ENCODE data around the gene RNF169.

Gene RNF169, protein sequence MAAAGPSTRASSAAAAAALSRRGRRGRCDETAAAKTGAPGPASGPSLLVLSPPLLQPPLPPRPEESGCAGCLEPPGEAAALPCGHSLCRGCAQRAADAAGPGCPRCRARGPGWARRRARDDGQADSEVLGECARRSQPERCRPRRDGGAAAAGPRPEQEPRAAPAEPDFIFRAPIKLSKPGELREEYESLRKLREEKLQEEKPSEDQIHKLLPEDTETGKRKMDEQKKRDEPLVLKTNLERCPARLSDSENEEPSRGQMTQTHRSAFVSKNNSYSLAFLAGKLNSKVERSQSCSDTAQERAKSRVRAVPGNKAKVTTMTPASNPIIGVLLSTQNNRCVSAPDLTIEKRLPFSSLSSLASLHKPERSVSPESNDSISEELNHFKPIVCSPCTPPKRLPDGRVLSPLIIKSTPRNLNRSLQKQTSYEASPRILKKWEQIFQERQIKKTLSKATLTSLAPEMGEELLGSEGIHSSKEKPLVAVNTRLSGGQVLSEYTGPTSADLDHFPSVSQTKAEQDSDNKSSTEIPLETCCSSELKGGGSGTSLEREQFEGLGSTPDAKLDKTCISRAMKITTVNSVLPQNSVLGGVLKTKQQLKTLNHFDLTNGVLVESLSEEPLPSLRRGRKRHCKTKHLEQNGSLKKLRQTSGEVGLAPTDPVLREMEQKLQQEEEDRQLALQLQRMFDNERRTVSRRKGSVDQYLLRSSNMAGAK

DNA sequence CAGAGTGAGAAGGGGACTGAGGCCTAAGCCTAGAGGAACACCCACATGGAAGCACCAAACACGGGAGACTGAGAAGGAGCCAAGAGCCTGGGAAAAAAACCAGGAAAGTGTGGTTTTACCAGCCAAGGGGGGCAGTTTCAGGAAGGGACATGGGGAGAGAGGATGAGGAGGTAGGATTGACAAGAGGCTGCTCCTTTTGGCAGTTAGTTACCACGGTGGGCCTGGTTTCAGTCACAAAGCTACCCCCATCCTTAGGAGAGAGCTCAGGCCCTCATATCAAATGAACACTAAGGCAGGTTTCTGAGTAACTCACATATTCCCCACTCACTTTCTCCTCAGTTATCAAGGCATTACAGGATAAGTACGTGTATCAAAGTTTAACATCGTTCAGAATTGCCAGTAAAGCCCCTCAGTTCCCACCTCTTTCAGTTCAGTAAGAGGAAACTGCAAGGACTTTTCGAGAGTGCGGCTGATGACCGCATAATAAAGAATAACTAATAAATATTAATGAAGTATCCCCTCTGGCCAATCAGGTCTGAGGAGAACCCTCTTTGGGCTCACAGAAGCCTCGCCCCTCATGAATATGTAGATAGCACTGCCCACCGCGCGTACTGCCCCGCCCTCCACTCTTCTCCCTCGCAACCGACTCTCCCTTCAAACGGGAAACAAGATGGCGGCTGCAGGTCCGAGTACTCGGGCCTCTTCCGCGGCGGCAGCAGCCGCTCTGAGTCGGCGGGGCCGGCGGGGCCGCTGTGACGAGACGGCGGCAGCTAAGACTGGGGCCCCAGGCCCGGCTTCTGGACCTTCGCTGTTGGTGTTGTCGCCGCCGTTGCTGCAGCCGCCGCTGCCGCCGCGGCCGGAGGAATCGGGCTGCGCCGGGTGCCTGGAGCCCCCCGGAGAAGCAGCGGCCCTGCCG is at the start of gene RNF169:
TSS of gene RNF169 (plus strand) at position 639 of the 916 bp plus-strand sequence. CDS start at position 671, 32 bp downstream.
- no peaks in the 10 kb centered on the region for H3K27me3 ChIP-seq (ENCODE audit: control insufficient read depth, insufficient read depth, low read length)
- H3K4me3 ChIP-seq (ENCODE audit: low read depth, low read length): peak within 1 kb of the TSS; percentile 66
- H3K27ac ChIP-seq (ENCODE audit: low read depth, low read length): peak within 1 kb of the TSS; percentile 71
- H3K4me1 ChIP-seq (ENCODE audit: control insufficient read depth, insufficient read depth, low read length): peaks cover 19% of the 10 kb centered on the region
- no peaks in the 10 kb centered on the region for H3K9me3 ChIP-seq (ENCODE audit: control insufficient read depth, insufficient read depth, low read length)
- no peaks in the 10 kb centered on the region for H3K36me3 ChIP-seq (ENCODE audit: control insufficient read depth, insufficient read depth, low read length)
- peak within 1 kb of the TSS; percentile 83 for H3K9ac ChIP-seq (ENCODE audit: low read depth, low read length)

GRCh38 chr11:74699615-74700396 is 48.8 kb upstream of the RNF169 start:
- H3K27me3 ChIP-seq (ENCODE audit: control insufficient read depth, insufficient read depth, low read length): no peaks in the 10 kb centered on the region; the same call in 1 of the 2 replicates
- H3K9ac ChIP-seq (ENCODE audit: low read depth, low read length): no peak overlapping the region
- no peak overlapping the region for H3K4me3 ChIP-seq (ENCODE audit: low read depth, low read length)
- H3K9me3 ChIP-seq (ENCODE audit: control insufficient read depth, insufficient read depth, low read length): no peaks in the 10 kb centered on the region
- H3K4me1 ChIP-seq (ENCODE audit: control insufficient read depth, insufficient read depth, low read length): no peaks in the 10 kb centered on the region
- H3K36me3 ChIP-seq (ENCODE audit: control insufficient read depth, insufficient read depth, low read length): no peaks in the 10 kb centered on the region
- no peak overlapping the region for H3K27ac ChIP-seq (ENCODE audit: low read depth, low read length)

- Histone ChIP-seq H3K4me3 (ENCODE audit: low read depth, low read length) (no peak overlapping the region), H3K4me1 (ENCODE audit: control insufficient read depth, insufficient read depth, low read length) (no peaks in the 10 kb centered on the region), H3K9me3 (ENCODE audit: control insufficient read depth, insufficient read depth, low read length) (no peaks in the 10 kb centered on the region)
Measured at GRCh38 chr11:74701351-74701750, 47.3 kb upstream of the RNF169 start.

DNA sequence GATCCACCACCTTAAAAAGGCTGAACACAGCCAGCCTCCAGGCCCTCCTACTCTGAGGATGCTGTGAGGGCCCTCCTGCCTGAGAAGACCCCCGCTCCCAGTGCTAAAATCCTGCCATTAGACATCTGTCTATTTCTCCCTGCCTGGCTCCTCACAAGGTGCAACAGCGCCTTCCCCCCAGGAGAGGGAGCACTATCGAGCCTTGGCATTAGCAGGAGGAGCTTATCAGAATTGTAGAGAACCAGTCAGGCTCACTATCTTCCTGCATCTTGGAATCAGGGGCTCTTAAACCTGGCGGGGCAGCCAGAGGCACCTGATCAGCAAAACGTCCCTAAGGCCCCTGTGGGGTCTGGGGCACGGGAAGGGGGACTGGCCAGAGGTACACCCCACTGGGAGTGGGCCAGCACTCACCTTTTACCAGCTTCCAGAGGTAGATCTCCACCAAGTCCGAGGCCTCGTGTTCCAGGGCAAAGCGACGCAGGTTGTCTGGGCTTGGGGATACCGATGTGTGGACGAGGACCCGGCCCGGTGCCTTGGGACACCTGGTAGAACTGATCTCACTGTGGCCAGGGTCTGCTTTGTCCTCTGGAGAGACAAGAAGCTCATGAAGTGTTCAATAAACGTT is 46.2 kb upstream of the RNF169 start:
- Histone ChIP-seq H3K27me3 (ENCODE audit: control insufficient read depth, insufficient read depth, low read length) (no peaks in the 10 kb centered on the region), H3K4me3 (ENCODE audit: low read depth, low read length) (no peak overlapping the region), H3K9ac (ENCODE audit: low read depth, low read length) (no peak overlapping the region), H3K4me1 (ENCODE audit: control insufficient read depth, insufficient read depth, low read length) (no peaks in the 10 kb centered on the region), H3K9me3 (ENCODE audit: control insufficient read depth, insufficient read depth, low read length) (no peaks in the 10 kb centered on the region), H3K27ac (ENCODE audit: low read depth, low read length) (no peak overlapping the region), H3K36me3 (ENCODE audit: control insufficient read depth, insufficient read depth, low read length) (no peaks in the 10 kb centered on the region)

More at GRCh38 chr11:74701351-74701750, 47.3 kb upstream of the RNF169 start:
- H3K9ac ChIP-seq (ENCODE audit: low read depth, low read length): no peak overlapping the region
- no peak overlapping the region for H3K27ac ChIP-seq (ENCODE audit: low read depth, low read length)
- no peaks in the 10 kb centered on the region for H3K36me3 ChIP-seq (ENCODE audit: control insufficient read depth, insufficient read depth, low read length)
- no peaks in the 10 kb centered on the region; the same call in 1 of the 2 replicates for H3K27me3 ChIP-seq (ENCODE audit: control insufficient read depth, insufficient read depth, low read length)

DNA sequence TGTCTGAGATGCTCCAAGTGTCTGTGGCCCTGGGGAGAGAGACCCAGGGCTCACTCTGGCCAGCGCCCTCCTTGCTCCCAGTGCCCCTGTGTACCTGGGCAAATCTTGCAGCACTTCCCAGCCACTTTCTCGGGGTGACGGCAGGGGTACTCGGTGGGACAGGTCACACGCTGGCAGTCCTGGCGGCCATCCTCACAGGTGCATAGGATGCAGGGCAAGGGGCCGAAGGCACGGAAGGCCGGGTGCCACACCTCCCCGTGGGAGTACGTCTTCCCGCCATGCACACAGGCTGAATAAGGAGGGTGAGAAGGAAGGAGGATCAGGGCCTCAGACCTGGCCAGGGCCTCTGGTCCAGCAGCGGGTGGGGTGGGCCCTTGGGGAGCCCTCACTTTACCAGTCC is 45.4 kb upstream of the RNF169 start:
- Histone ChIP-seq H3K4me1 (ENCODE audit: control insufficient read depth, insufficient read depth, low read length) (no peaks in the 10 kb centered on the region), H3K36me3 (ENCODE audit: control insufficient read depth, insufficient read depth, low read length) (no peaks in the 10 kb centered on the region), H3K27ac (ENCODE audit: low read depth, low read length) (no peak overlapping the region), H3K9me3 (ENCODE audit: control insufficient read depth, insufficient read depth, low read length) (no peaks in the 10 kb centered on the region), H3K9ac (ENCODE audit: low read depth, low read length) (no peak overlapping the region), H3K27me3 (ENCODE audit: control insufficient read depth, insufficient read depth, low read length) (no peaks in the 10 kb centered on the region), H3K4me3 (ENCODE audit: low read depth, low read length) (no peak overlapping the region)

DNA sequence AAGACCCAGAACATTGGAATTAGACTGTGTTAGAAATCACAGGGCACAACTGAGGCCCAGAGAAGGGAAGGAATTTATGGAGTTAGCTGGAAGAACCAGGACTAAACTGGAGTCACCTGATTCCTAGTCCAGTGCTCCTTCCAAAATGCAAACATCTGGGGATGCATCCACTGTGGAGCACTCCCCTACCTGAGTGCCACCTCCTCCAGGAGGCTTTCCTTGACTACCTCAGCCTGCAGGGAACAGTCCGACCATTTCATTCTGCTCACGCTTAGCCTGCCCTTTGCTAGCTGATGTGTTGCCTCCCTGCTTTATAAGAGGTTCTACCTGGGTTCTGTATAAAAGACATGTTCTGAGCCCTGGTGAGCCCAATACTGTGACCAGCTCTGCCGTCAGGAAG is 41.5 kb upstream of the RNF169 start:
- no peak overlapping the region for H3K9ac ChIP-seq (ENCODE audit: low read depth, low read length)

GRCh38 chr11:74707602-74708510 is 40.8 kb upstream of the RNF169 start:
- Histone ChIP-seq H3K9me3 (ENCODE audit: control insufficient read depth, insufficient read depth, low read length) (no peaks in the 10 kb centered on the region), H3K36me3 (ENCODE audit: control insufficient read depth, insufficient read depth, low read length) (no peaks in the 10 kb centered on the region), H3K27me3 (ENCODE audit: control insufficient read depth, insufficient read depth, low read length) (no peaks in the 10 kb centered on the region), H3K4me3 (ENCODE audit: low read depth, low read length) (no peak overlapping the region), H3K27ac (ENCODE audit: low read depth, low read length) (no peak overlapping the region), H3K4me1 (ENCODE audit: control insufficient read depth, insufficient read depth, low read length) (peaks cover 8% of the 10 kb centered on the region), H3K9ac (ENCODE audit: low read depth, low read length) (no peak overlapping the region)

More for the DNA sequence above, 41.5 kb upstream of the RNF169 start:
- H3K9me3 ChIP-seq (ENCODE audit: control insufficient read depth, insufficient read depth, low read length): no peaks in the 10 kb centered on the region
- H3K4me3 ChIP-seq (ENCODE audit: low read depth, low read length): no peak overlapping the region
- peaks cover 8% of the 10 kb centered on the region for H3K4me1 ChIP-seq (ENCODE audit: control insufficient read depth, insufficient read depth, low read length)
- no peak overlapping the region for H3K27ac ChIP-seq (ENCODE audit: low read depth, low read length)
- no peaks in the 10 kb centered on the region for H3K36me3 ChIP-seq (ENCODE audit: control insufficient read depth, insufficient read depth, low read length)
- no peaks in the 10 kb centered on the region for H3K27me3 ChIP-seq (ENCODE audit: control insufficient read depth, insufficient read depth, low read length)

- Histone ChIP-seq H3K27ac (ENCODE audit: low read depth, low read length) (no peak overlapping the region), H3K36me3 (ENCODE audit: control insufficient read depth, insufficient read depth, low read length) (no peaks in the 10 kb centered on the region), H3K27me3 (ENCODE audit: control insufficient read depth, insufficient read depth, low read length) (no peaks in the 10 kb centered on the region), H3K4me1 (ENCODE audit: control insufficient read depth, insufficient read depth, low read length) (peaks cover 8% of the 10 kb centered on the region), H3K9ac (ENCODE audit: low read depth, low read length) (no peak overlapping the region), H3K9me3 (ENCODE audit: control insufficient read depth, insufficient read depth, low read length) (no peaks in the 10 kb centered on the region), H3K4me3 (ENCODE audit: low read depth, low read length) (no peak overlapping the region)
Measured at GRCh38 chr11:74709175-74709574, 39.5 kb upstream of the RNF169 start.

DNA sequence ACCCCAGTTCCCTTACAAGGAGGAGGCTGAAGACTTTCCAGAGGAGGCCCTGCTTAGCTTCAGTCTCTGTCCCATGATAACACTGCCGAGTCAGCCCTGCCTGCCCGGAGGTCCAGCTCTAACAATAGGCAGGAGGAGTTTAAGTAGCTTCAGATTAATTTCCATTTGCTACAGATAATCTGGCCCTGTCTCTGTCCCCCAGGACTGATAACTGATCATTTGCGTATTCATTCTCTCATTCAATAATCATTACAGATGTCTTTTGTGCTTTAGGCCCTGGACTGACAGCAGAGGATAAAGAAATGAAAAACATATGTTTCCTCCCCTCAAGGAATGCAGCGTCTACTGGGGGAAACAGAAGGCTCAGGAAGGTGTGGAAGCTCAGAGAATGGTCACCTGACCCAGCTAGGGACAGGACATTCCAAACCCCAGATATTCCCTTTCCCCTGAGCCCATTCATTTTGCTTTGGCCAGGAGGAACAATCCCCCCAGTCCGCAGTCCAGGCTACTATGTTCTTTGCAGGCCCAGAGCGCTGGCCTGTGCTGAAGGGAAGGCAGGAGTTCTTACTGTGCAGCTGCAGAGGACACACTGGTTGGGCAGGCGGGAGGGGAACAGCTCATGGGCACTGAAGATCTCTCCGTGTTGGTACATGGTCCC is 38.2 kb upstream of the RNF169 start:
- Histone ChIP-seq H3K4me1 (ENCODE audit: control insufficient read depth, insufficient read depth, low read length) (peaks cover 8% of the 10 kb centered on the region), H3K9ac (ENCODE audit: low read depth, low read length) (no peak overlapping the region), H3K27me3 (ENCODE audit: control insufficient read depth, insufficient read depth, low read length) (no peaks in the 10 kb centered on the region), H3K9me3 (ENCODE audit: control insufficient read depth, insufficient read depth, low read length) (no peaks in the 10 kb centered on the region), H3K36me3 (ENCODE audit: control insufficient read depth, insufficient read depth, low read length) (no peaks in the 10 kb centered on the region), H3K4me3 (ENCODE audit: low read depth, low read length) (no peak overlapping the region), H3K27ac (ENCODE audit: low read depth, low read length) (no peak overlapping the region)
